ENCODE results near the gene CDH4.

CDH4 gene

GRCh38 chr20:61922411-61922810 lies 670.4 kb downstream of the CDH4 start:
- no peak for DNase-seq (ENCODE audit: low read depth)
- H3K4me3 ChIP-seq (ENCODE audit: low read depth, low read length): no peak overlapping the region
- TF ChIP-seq CTCF (IDR thresholded peaks at IDR 0.05; ENCODE audit: control insufficient read depth, extremely low read depth, insufficient read depth): no peak

- no peak overlapping the region for H3K4me3 ChIP-seq (ENCODE audit: low read depth, low read length)
- no peak for TF ChIP-seq CTCF (IDR thresholded peaks at IDR 0.05; ENCODE audit: control insufficient read depth, extremely low read depth, insufficient read depth)
- no peak for DNase-seq (ENCODE audit: low read depth)
These were observed 670.9 kb downstream of the CDH4 start for GRCh38 chr20:61922936-61923335.

GRCh38 chr20:61923371-61924166 lies 671.5 kb downstream of the CDH4 start:
- DNase-seq (ENCODE audit: low read depth): no peak
- no peak overlapping the region for H3K4me3 ChIP-seq (ENCODE audit: low read depth, low read length)
- TF ChIP-seq CTCF (IDR thresholded peaks at IDR 0.05; ENCODE audit: control insufficient read depth, extremely low read depth, insufficient read depth): no peak

GRCh38 chr20:61924211-61924857 lies 672.3 kb downstream of the CDH4 start:
- no peak for TF ChIP-seq CTCF (IDR thresholded peaks at IDR 0.05; ENCODE audit: control insufficient read depth, extremely low read depth, insufficient read depth)
- no peak overlapping the region for H3K4me3 ChIP-seq (ENCODE audit: low read depth, low read length)
- no peak for DNase-seq (ENCODE audit: low read depth)

GRCh38 chr20:61924858-61925554 lies 672.9 kb downstream of the CDH4 start:
- no peak for TF ChIP-seq CTCF (IDR thresholded peaks at IDR 0.05; ENCODE audit: control insufficient read depth, extremely low read depth, insufficient read depth)
- no peak for DNase-seq (ENCODE audit: low read depth)
- H3K4me3 ChIP-seq (ENCODE audit: low read depth, low read length): no peak overlapping the region

- TF ChIP-seq CTCF (IDR thresholded peaks at IDR 0.05; ENCODE audit: control insufficient read depth, extremely low read depth, insufficient read depth): no peak
- DNase-seq (ENCODE audit: low read depth): no peak
- H3K4me3 ChIP-seq (ENCODE audit: low read depth, low read length): no peak overlapping the region
These were observed 673.6 kb downstream of the CDH4 start for GRCh38 chr20:61925555-61926252.

All from LNCaP clone FGC (cell line).